ENCODE data around the gene VAMP8.

Gene VAMP8

GRCh38 chr2:85564144-85564563 is 13.2 kb upstream of the VAMP8 start:
- TF ChIP-seq FOXP2 (optimal IDR thresholded peaks at IDR 0.05; ENCODE audit: borderline replicate concordance, extremely low read depth, extremely low read length, insufficient read depth) (no peak), TAF1 (IDR thresholded peaks at IDR 0.05; ENCODE audit: borderline replicate concordance, insufficient read depth, low read length) (no peak), REST (IDR thresholded peaks at IDR 0.05; ENCODE audit: insufficient read depth in 1 of 2, low read depth in 2 of 2, low read length in 2 of 2) (no peak), POLR2AphosphoS5 (IDR thresholded peaks at IDR 0.05; ENCODE audit: low read depth, low read length) (no peak), SIN3A (IDR thresholded peaks at IDR 0.05; ENCODE audit: borderline replicate concordance, insufficient read depth, low read length) (no peak)

GRCh38 chr2:85566265-85566664 is 11.1 kb upstream of the VAMP8 start:
- TF ChIP-seq TAF1 (IDR thresholded peaks at IDR 0.05; ENCODE audit: borderline replicate concordance, insufficient read depth, low read length), result no peak
- no peak for TF ChIP-seq REST (IDR thresholded peaks at IDR 0.05; ENCODE audit: insufficient read depth in 1 of 2, low read depth in 2 of 2, low read length in 2 of 2)
- TF ChIP-seq POLR2AphosphoS5 (IDR thresholded peaks at IDR 0.05; ENCODE audit: low read depth, low read length), result no peak

- no peak for TF ChIP-seq REST (IDR thresholded peaks at IDR 0.05; ENCODE audit: insufficient read depth in 1 of 2, low read depth in 2 of 2, low read length in 2 of 2)
- no peak for TF ChIP-seq SIN3A (IDR thresholded peaks at IDR 0.05; ENCODE audit: borderline replicate concordance, insufficient read depth, low read length)
- no peak for TF ChIP-seq POLR2AphosphoS5 (IDR thresholded peaks at IDR 0.05; ENCODE audit: low read depth, low read length)
- TF ChIP-seq TAF1 (IDR thresholded peaks at IDR 0.05; ENCODE audit: borderline replicate concordance, insufficient read depth, low read length), result no peak
- no peak for TF ChIP-seq FOXP2 (optimal IDR thresholded peaks at IDR 0.05; ENCODE audit: borderline replicate concordance, extremely low read depth, extremely low read length, insufficient read depth)
Measured at GRCh38 chr2:85575739-85576138, 1.6 kb upstream of the VAMP8 start.

GRCh38 chr2:85577063-85577385 is 362 bp upstream of the VAMP8 start:
- TF ChIP-seq SIN3A (IDR thresholded peaks at IDR 0.05; ENCODE audit: borderline replicate concordance, insufficient read depth, low read length), result no peak
- TF ChIP-seq TAF1 (IDR thresholded peaks at IDR 0.05; ENCODE audit: borderline replicate concordance, insufficient read depth, low read length), result no peak
- TF ChIP-seq POLR2AphosphoS5 (IDR thresholded peaks at IDR 0.05; ENCODE audit: low read depth, low read length), result no peak
- no peak for TF ChIP-seq REST (IDR thresholded peaks at IDR 0.05; ENCODE audit: insufficient read depth in 1 of 2, low read depth in 2 of 2, low read length in 2 of 2)
- no peak for TF ChIP-seq FOXP2 (optimal IDR thresholded peaks at IDR 0.05; ENCODE audit: borderline replicate concordance, extremely low read depth, extremely low read length, insufficient read depth)

Measured in PFSK-1 (cell line).